HepG2 (cell line): ENCODE data around the gene TJP3. TPM values are rescaled to one million over a fixed set of nuclear protein-coding genes. Genes with fewer than 3 reads are reported as not detected.
A peak's percentile ranks its signal among the peaks of the same experiment; 100 is the strongest.

ENCODE experiments used
- ARHGAP35 ChIP-seq: sonication (generic); formaldehyde crosslinking; IDR thresholded peaks from 2 replicates; pipeline ENCODE4 v1.9.0; 2022; ENCODE audit warnings: mild to moderate bottlenecking, inconsistent platforms, moderate library complexity, missing genetic modification reagents, borderline replicate concordance
- GABPA ChIP-seq, 2 experiments: IDR thresholded peaks; 2 replicates each; pipeline ENCODE4 v1.6.1; 2011 to 2016; ENCODE audit warnings: low read depth in 2 of 2, low read length in 1 of 2, missing biosample characterization in 1 of 2, missing genetic modification characterization in 1 of 2
- HOMEZ ChIP-seq: IDR thresholded peaks from 2 replicates; pipeline ENCODE4 v1.6.1; 2016; ENCODE audit warnings: low read depth
- JUND ChIP-seq: sonication (generic); formaldehyde crosslinking; IDR thresholded peaks from 2 replicates; pipeline ENCODE4 v1.8.0; 2022; ENCODE audit warnings: mild to moderate bottlenecking, missing genetic modification reagents
- MAZ ChIP-seq, 2 experiments: sonication (generic) in 1 of 2; formaldehyde crosslinking in 1 of 2; IDR thresholded peaks; 2 replicates each; pipeline versions ENCODE4 v1.5.0 to v1.6.1; 2012 to 2020; ENCODE audit warnings: low read depth in 2 of 2, mild to moderate bottlenecking in 2 of 2, borderline replicate concordance in 1 of 2, improper control_type of control experiment in 1 of 2, low read length in 1 of 2, missing genetic modification reagents in 1 of 2, moderate library complexity in 1 of 2
- MTA1 ChIP-seq: sonication (generic); formaldehyde crosslinking; IDR thresholded peaks from 2 replicates; pipeline ENCODE4 v1.4.0; 2020; ENCODE audit warnings: missing genetic modification reagents, mild to moderate bottlenecking, borderline replicate concordance
- NFE2 ChIP-seq: sonication (generic); formaldehyde crosslinking; IDR thresholded peaks from 2 replicates; pipeline ENCODE4 v1.4.0; 2020; ENCODE audit warnings: missing genetic modification reagents
- NR2F6 ChIP-seq, 2 experiments: IDR thresholded peaks; 2 replicates each; pipeline ENCODE4 v1.6.1; 2016; ENCODE audit warnings: antibody characterized with exemption in 1 of 2, mild to moderate bottlenecking in 1 of 2
- PPARG ChIP-seq: conservative IDR thresholded peaks from 2 replicates; pipeline ENCODE4 v1.6.1; 2016; ENCODE audit warnings: missing biosample characterization, missing genetic modification reagents
- SOX6 ChIP-seq, 2 experiments: fragments of 450-650 bp in 1 of 2; sonication (generic) in 1 of 2; formaldehyde crosslinking in 1 of 2; IDR thresholded peaks; 2 replicates each; pipeline versions ENCODE4 v1.4.0 to v1.6.1; 2017 to 2020; ENCODE audit warnings: antibody characterized with exemption in 1 of 2, mild to moderate bottlenecking in 1 of 2, missing genetic modification reagents in 1 of 2
- TCF7L2 ChIP-seq: IDR thresholded peaks from 2 replicates; pipeline ENCODE4 v1.6.1; 2011; ENCODE audit warnings: mild to moderate bottlenecking, low read depth, low read length, moderate library complexity
- TFAP4 ChIP-seq: sonication (generic); IDR thresholded peaks from 2 replicates; pipeline ENCODE4 v1.6.1; 2016; ENCODE audit warnings: low read depth, borderline replicate concordance
- ZBTB38 ChIP-seq: sonication (generic); formaldehyde crosslinking; IDR thresholded peaks from 2 replicates; pipeline ENCODE4 v1.5.1; 2020; ENCODE audit warnings: mild to moderate bottlenecking, missing genetic modification reagents
- ZBTB43 ChIP-seq: sonication (generic); formaldehyde crosslinking; conservative IDR thresholded peaks from 2 replicates; pipeline ENCODE4 v1.4.0; 2020; ENCODE audit warnings: missing genetic modification reagents
- ZBTB7B ChIP-seq: sonication (generic); formaldehyde crosslinking; IDR thresholded peaks from 2 replicates; pipeline ENCODE4 v1.4.0; 2020; ENCODE audit warnings: missing genetic modification reagents
- ZFX ChIP-seq: sonication (generic); formaldehyde crosslinking; IDR thresholded peaks from 2 replicates; pipeline ENCODE4 v1.4.0; 2020; ENCODE audit warnings: mild to moderate bottlenecking, low read depth, missing genetic modification reagents, moderate library complexity
- ZNF101 ChIP-seq: sonication (generic); formaldehyde crosslinking; IDR thresholded peaks from 2 replicates; pipeline ENCODE4 v1.4.0; 2020; ENCODE audit warnings: mild to moderate bottlenecking, low read depth, missing genetic modification reagents, borderline replicate concordance
- ZNF256 ChIP-seq: sonication (generic); formaldehyde crosslinking; conservative IDR thresholded peaks from 2 replicates; pipeline ENCODE4 v1.4.0; 2020; ENCODE audit warnings: missing genetic modification reagents
- ZNF331 ChIP-seq: sonication (generic); formaldehyde crosslinking; IDR thresholded peaks from 2 replicates; pipeline ENCODE4 v1.4.0; 2020; ENCODE audit warnings: missing genetic modification reagents
- ZNF589 ChIP-seq: sonication (generic); formaldehyde crosslinking; conservative IDR thresholded peaks from 2 replicates; pipeline ENCODE4 v1.8.0; 2022; ENCODE audit warnings: mild to moderate bottlenecking, moderate library complexity, missing genetic modification reagents
- ZNF670 ChIP-seq: sonication (generic); formaldehyde crosslinking; IDR thresholded peaks from 2 replicates; pipeline ENCODE4 v1.8.0; 2022; ENCODE audit warnings: mild to moderate bottlenecking, missing genetic modification reagents, borderline replicate concordance
- ZNF674 ChIP-seq: sonication (generic); formaldehyde crosslinking; IDR thresholded peaks from 2 replicates; pipeline ENCODE4 v1.5.0; 2020; ENCODE audit warnings: low read depth, mild to moderate bottlenecking, missing genetic modification reagents
- ZNF878 ChIP-seq: sonication (generic); formaldehyde crosslinking; IDR thresholded peaks from 2 replicates; pipeline ENCODE4 v1.8.1; 2023; ENCODE audit warnings: mild to moderate bottlenecking, missing genetic modification reagents, moderate library complexity
- polyA plus RNA-seq, 8 experiments: library from polyadenylated mRNA; depleted of rRNA in 3 of 8; stranded (reverse) in 7 of 8; unstranded in 1 of 8; fragments of >200 nt; fragmentation: Illumina TruSeq in 4 of 8; extraction: Trizol in 4 of 8; gene quantifications; 2 replicates each; pipeline versions ENCODE4 v1.2.1 to v1.2.3, GENCODE V29; 2011 to 2016; ENCODE audit warnings: low read depth in 4 of 8, missing spikeins in 1 of 8, mixed read lengths in 1 of 8; ENCODE audit not compliant: insufficient read depth in 1 of 8
- total RNA-seq, 5 experiments: library from RNA; depleted of rRNA; stranded (reverse); fragments of >200 nt; fragmentation: Illumina TruSeq; extraction: Trizol; gene quantifications; 2 replicates each; pipeline ENCODE4 v1.2.3, GENCODE V29; 2016; ENCODE audit warnings: low read depth in 1 of 5
- TF ChIP-seq, protein P1 (sequence below): sonication (generic); formaldehyde crosslinking; IDR thresholded peaks from 2 replicates; pipeline ENCODE4 v1.4.0; 2020; ENCODE audit warnings: missing genetic modification reagents, mild to moderate bottlenecking, borderline replicate concordance

The TJP3 gene
- total and polyA plus RNA-seq, 2 of the 13 experiments (the other 11 are each of a cell fraction or from before 2014, with no cell fraction given) = 2.3 to 21.5 TPM

DNA sequence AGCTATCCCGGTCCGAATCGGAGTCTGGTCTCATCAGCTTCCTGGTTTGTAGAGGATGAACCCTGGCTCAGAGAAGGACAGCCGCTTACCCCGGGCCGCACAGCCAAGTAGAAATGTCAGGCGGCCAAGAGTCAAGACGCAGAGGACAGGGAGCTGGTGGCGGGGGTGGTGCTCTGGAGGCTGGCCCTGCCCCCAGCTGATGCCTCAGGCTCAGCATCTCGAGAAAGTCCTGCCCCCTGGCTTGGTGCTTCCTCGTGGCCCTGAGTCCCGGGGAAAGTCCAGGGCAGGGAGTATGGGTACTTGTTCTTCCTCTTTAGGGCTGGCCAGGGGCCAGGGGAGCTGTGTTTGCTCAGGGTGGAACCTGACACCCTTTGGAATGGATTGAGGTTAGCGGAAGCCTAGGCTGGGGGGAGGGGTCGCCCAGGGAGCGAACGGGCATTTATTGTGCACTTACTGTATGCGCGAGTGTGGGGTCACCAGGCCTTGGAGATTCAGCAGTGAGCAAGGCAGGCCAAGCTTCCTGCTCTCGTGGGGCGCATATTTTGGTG lies 2.2 kb downstream of the TJP3 start (continued):
- TF ChIP-seq PPARG (CRISPR knock-in tag) (peak; percentile 75), ZNF589 (no peak), ZNF674 (CRISPR knock-in tag) (no peak), HOMEZ (CRISPR knock-in tag) (peak; percentile 46; the same call in 1 of the 2 replicates), SOX6 (IDR thresholded peaks at IDR 0.05) (no peak), SOX6 (CRISPR knock-in tag; IDR thresholded peaks at IDR 0.05) (peak; percentile 85), NR2F6 (IDR thresholded peaks at IDR 0.05) (peak; percentile 70), NR2F6 (CRISPR knock-in tag; IDR thresholded peaks at IDR 0.05) (peak; percentile 83), GABPA (IDR thresholded peaks at IDR 0.05; ENCODE audit: low read depth, low read length) (no peak), GABPA (CRISPR knock-in tag; IDR thresholded peaks at IDR 0.05; ENCODE audit: low read depth) (peak; percentile 63), ZBTB38 (peak; percentile 69; the same call in 1 of the 2 replicates), ZFX (CRISPR knock-in tag) (peak; percentile 53; the same call in 1 of the 2 replicates), ZNF878 (CRISPR knock-in tag) (0 out of 2 replicates have a peak, but pooled peaks have one; percentile 51), JUND (CRISPR knock-in tag) (peak; percentile 65; the same call in 1 of the 2 replicates), ZNF670 (CRISPR knock-in tag) (peak; percentile 76; the same call in 1 of the 2 replicates), ZNF331 (CRISPR knock-in tag) (peak; percentile 35), ZBTB7B (CRISPR knock-in tag) (peak; percentile 82; the same call in 1 of the 2 replicates), ZNF101 (CRISPR knock-in tag) (no peak), NFE2 (CRISPR knock-in tag) (no peak), MAZ (IDR thresholded peaks at IDR 0.05; ENCODE audit: borderline replicate concordance, low read depth, low read length) (peak; percentile 63; the same call in 1 of the 2 replicates), MAZ (CRISPR knock-in tag; IDR thresholded peaks at IDR 0.05; ENCODE audit: low read depth) (peak; percentile 61), MTA1 (CRISPR knock-in tag) (peak; percentile 79; the same call in 1 of the 2 replicates), ZNF256 (no peak; the same call in 1 of the 2 replicates), ARHGAP35 (CRISPR knock-in tag) (no peak), TFAP4 (peak; percentile 68; the same call in 1 of the 2 replicates), TCF7L2 (no peak), ZBTB43 (CRISPR knock-in tag) (no peak)
- TF ChIP-seq, protein P1, sequence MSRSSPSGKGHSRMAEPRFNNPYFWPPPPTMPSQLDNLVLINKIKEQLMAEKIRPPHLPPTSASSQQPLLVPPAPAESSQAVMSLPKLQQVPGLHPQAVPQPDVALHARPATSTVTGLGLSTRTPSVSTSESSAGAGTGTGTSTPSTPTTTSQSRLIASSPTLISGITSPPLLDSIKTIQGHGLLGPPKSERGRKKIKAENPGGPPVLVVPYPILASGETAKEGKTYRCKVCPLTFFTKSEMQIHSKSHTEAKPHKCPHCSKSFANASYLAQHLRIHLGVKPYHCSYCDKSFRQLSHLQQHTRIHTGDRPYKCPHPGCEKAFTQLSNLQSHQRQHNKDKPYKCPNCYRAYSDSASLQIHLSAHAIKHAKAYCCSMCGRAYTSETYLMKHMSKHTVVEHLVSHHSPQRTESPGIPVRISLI (CRISPR knock-in tag) = peak; percentile 59
